Calu3 (cell line): ENCODE results near the gene SPATC1L. TPM values are rescaled to one million over a fixed set of nuclear protein-coding genes. Genes with fewer than 3 reads are reported as not detected.

ENCODE experiments used
- BruUV-seq: library from RNA; stranded (reverse); fragments of 400-500 nt; replicated peaks from 2 replicates; lab custom pipeline; 2021; lab: Mats Ljungman, UMichigan
- CTCF ChIA-PET: fragments of 300-600 bp; sonication (Branson Sonifier 250); formaldehyde crosslinking; loops from one replicate; lab custom pipeline; 2022; ENCODE audit warnings: antibody characterized with exemption; lab: Charles Lee
- DNase-seq: peaks from one replicate; pipeline ENCODE4 v3.0.0; 2022
- H3K27ac Mint-ChIP-seq: one replicate; pipeline ENCODE4 v1.8.0; 2022; ENCODE audit warnings: mixed read lengths; ENCODE audit not compliant: unreplicated experiment
- H3K27me3 Mint-ChIP-seq: one replicate; pipeline ENCODE4 v1.8.0; 2022; ENCODE audit warnings: mixed read lengths; ENCODE audit not compliant: unreplicated experiment
- H3K36me3 Mint-ChIP-seq: one replicate; pipeline ENCODE4 v1.8.0; 2022; ENCODE audit warnings: mild to moderate bottlenecking, moderate library complexity, mixed read lengths; ENCODE audit not compliant: insufficient read depth, unreplicated experiment
- H3K4me1 Mint-ChIP-seq: one replicate; pipeline ENCODE4 v1.8.0; 2022; ENCODE audit warnings: mild to moderate bottlenecking, low read depth, mixed read lengths; ENCODE audit not compliant: unreplicated experiment
- H3K4me3 Mint-ChIP-seq: one replicate; pipeline ENCODE4 v1.8.0; 2022; ENCODE audit warnings: mild to moderate bottlenecking, low read depth, moderate library complexity, mixed read lengths; ENCODE audit not compliant: unreplicated experiment
- H3K9me3 Mint-ChIP-seq: one replicate; pipeline ENCODE4 v1.8.0; 2022; ENCODE audit warnings: low read depth, mixed read lengths; ENCODE audit not compliant: unreplicated experiment
- intact Hi-C: fragments of 100-400 bp; cut with micrococcal nuclease; formaldehyde crosslinking; loops from one replicate; pipeline ENCODE4 v1.10.0; 2022; ENCODE audit not compliant: unreplicated experiment
- total RNA-seq: library from RNA; stranded (reverse); gene quantifications from 2 replicates; pipeline ENCODE4 v1.2.3, GENCODE V29; 2022
- TF ChIP-seq, protein P1 (sequence below): fragments of 200-600 bp; IDR thresholded peaks from one replicate; pipeline ENCODE4 v1.8.0; 2022; ENCODE audit warnings: antibody characterized with exemption; ENCODE audit not compliant: unreplicated experiment

The SPATC1L gene
- total RNA-seq, 1 experiment from 2014 or later: 4.4 TPM

DNA sequence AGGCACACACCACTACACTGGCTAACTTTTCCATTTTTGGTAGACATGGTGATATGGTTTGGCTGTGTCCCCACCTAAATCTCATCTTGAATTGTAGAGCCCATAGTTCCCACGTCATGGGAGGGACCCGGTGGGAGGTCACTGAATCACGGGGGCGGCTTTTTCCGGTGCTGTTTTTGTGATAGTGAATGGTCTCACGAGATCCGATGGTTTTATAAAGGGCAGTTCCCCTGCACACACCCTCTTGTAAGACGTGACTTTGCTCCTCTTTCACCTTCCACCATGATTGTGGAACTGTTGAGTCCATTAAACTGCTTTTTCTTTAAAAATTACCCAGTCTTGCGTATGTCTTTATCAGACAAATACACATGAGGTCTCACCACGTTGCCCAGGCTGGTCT lies 27.6 kb downstream of the SPATC1L start:
- no peak for DNase-seq
- intact Hi-C loops: no loop called here
- H3K27me3 Mint-ChIP-seq: no peaks in the 10 kb centered on the region
- H3K9me3 Mint-ChIP-seq: no peaks in the 10 kb centered on the region
- CTCF ChIA-PET: no interaction called here
- peaks cover 16% of the 10 kb centered on the region for H3K36me3 Mint-ChIP-seq
- BruUV-seq: no TSS peak
- TF ChIP-seq, protein P1, sequence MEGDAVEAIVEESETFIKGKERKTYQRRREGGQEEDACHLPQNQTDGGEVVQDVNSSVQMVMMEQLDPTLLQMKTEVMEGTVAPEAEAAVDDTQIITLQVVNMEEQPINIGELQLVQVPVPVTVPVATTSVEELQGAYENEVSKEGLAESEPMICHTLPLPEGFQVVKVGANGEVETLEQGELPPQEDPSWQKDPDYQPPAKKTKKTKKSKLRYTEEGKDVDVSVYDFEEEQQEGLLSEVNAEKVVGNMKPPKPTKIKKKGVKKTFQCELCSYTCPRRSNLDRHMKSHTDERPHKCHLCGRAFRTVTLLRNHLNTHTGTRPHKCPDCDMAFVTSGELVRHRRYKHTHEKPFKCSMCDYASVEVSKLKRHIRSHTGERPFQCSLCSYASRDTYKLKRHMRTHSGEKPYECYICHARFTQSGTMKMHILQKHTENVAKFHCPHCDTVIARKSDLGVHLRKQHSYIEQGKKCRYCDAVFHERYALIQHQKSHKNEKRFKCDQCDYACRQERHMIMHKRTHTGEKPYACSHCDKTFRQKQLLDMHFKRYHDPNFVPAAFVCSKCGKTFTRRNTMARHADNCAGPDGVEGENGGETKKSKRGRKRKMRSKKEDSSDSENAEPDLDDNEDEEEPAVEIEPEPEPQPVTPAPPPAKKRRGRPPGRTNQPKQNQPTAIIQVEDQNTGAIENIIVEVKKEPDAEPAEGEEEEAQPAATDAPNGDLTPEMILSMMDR: no peak
- no peak overlapping the region for H3K27ac Mint-ChIP-seq
- H3K4me3 Mint-ChIP-seq: no peak overlapping the region
- H3K4me1 Mint-ChIP-seq: no peaks in the 10 kb centered on the region

DNA sequence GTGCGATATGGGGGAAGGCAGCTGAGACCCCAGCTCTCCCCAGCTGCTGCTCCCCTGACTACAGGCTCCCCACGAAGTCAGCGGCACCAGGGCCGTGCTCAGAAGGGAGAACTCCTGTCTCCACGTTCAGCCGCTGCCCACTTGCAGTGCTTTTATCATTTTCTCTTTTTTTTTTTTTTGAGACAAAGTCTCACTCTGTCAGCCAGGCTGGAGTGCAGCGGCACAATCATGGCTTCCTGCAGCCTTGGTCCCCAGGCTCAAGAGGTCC lies 27.9 kb downstream of the SPATC1L start:
- H3K27me3 Mint-ChIP-seq: no peaks in the 10 kb centered on the region
- H3K9me3 Mint-ChIP-seq: no peaks in the 10 kb centered on the region
- no peaks in the 10 kb centered on the region for H3K4me1 Mint-ChIP-seq
- TF ChIP-seq, protein P1: no peak
- DNase-seq: no peak
- H3K36me3 Mint-ChIP-seq: peaks cover 16% of the 10 kb centered on the region
- intact Hi-C loops: no loop called here
- no peak overlapping the region for H3K4me3 Mint-ChIP-seq
- H3K27ac Mint-ChIP-seq: no peak overlapping the region
- CTCF ChIA-PET: no interaction called here
- no TSS peak for BruUV-seq

DNA sequence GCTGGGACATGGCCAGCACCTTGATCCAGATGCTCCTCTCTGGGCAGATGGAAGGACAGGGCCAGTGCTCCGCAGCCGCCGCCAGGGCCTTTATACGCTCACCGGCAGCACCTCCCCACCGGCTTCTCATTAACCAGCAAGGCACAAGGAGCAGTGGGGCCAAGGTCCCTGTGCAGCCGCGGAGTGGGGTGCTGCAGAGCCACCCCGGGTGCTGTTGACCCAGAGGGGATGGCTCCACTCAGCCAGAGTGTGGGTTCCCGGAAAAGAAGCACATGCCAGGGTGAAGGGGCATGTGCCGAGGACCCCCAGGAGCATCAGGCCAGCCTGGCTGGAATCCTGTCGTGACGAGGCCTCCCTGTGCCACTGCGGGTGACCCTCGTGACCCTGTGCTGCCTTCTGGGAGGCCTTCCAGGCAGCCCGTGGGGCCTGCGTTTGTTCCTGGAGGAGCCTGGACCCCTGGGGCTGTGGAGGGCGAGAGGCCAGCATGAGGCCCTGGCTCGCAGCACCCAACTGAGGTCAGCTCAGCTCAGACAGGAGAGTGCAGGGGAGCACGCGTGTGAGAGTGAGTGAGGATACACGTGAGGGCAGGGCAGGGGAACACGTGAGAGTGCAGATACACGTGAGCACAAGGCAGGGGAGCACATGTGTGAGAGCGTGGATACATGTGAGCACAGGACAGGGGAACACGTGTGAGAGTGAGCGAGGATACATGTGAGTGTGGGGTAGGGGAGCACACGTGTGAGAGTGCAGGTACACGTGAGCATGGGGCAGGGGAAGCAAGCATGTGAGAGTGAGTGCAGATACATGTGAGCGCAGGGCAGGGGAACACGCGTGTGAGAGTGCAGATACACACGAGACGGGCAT lies 28.5 kb downstream of the SPATC1L start, which contains the start of gene FTCD:
Gene FTCD (minus strand): TSS at position 66 of the 864 bp plus-strand sequence. CDS start 56 bp downstream, at position 10.
- TF ChIP-seq, protein P1: no peak
- intact Hi-C loops: no loop called here
- H3K9me3 Mint-ChIP-seq: no peaks in the 10 kb centered on the region
- CTCF ChIA-PET: no interaction called here
- no peak within 1 kb of the TSS for H3K4me3 Mint-ChIP-seq
- H3K36me3 Mint-ChIP-seq: peaks cover 11% of the 10 kb centered on the region
- BruUV-seq: no TSS peak
- no peaks in the 10 kb centered on the region for H3K27me3 Mint-ChIP-seq
- H3K27ac Mint-ChIP-seq: no peak within 1 kb of the TSS
- H3K4me1 Mint-ChIP-seq: no peaks in the 10 kb centered on the region
- no peak for DNase-seq

DNA sequence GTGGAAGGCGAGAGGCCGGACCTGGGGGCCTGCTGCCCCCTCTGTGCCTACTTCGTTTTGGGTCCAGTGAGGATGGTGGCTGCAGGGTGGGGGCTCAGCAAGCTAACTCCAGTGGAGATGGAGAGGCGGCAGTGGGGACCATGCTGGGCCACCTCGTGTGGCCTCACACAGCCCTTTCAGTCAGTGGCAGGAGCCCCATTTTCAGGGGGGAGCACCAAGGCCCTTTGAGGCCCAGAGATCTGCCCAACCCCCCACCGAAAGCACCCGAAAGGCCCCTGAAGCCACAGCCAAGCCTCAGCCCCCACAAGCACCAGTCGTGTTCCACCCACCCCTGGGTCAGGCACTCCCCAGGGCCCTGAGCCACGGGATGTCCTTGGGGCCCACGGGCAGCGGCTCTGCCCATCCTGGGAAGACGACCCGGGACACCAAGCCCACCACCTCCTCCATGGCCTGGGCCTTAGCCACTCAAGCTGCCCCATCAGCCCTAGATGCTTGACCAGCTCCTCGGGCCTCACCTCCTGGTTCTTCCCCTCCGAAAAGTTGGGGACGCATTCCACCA lies 29.2 kb downstream of the SPATC1L start:
- no peak overlapping the region for H3K27ac Mint-ChIP-seq
- no peaks in the 10 kb centered on the region for H3K9me3 Mint-ChIP-seq
- CTCF ChIA-PET: no interaction called here
- no TSS peak for BruUV-seq
- DNase-seq: no peak
- TF ChIP-seq, protein P1: no peak
- H3K4me1 Mint-ChIP-seq: no peaks in the 10 kb centered on the region
- intact Hi-C loops: no loop called here
- no peaks in the 10 kb centered on the region for H3K27me3 Mint-ChIP-seq
- peaks cover 5% of the 10 kb centered on the region for H3K36me3 Mint-ChIP-seq
- no peak overlapping the region for H3K4me3 Mint-ChIP-seq
